HG02642 (cell line): ENCODE measurements around the gene MAML2.

Source experiments
- ATAC-seq: cut with Tn5 transposase; IDR thresholded peaks from one replicate; pipeline ENCODE4 v1.9.1; 2021; ENCODE audit warnings: mild to moderate bottlenecking; ENCODE audit not compliant: unreplicated experiment, poor library complexity

Gene MAML2

DNA sequence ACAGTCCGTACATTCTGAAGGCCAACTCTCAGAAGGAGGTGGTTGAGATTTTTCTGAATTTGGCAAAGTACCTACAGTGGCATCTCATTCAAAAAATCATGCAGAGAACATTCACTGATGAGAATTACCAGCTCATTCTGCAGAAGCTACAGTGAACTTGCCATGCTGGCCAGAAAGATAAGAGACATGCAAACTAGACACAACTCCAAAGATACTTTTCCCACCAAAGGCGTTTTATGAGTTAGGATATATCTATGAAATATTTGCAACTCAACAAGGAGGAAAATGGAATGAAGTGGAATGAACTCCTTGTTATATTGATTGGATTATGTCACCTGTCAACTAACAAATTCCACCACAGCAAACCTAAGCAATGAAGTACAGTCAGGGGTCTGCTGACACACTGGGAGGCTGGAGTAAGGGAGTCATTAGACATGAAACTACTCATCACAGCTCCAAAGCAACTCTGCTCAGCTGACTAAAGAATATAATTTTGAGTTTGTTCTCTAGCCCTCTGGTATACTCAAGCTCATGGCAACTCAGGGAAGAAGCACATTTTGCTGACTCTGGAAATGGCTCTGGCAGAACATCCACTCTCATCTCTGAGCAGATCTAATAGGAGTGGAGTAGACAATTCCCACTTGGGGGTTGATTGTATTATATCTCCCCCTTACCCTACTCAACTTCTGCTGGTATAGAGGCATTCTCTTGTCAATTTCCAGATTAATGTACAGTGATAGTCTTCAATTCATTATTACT lies 22.9 kb downstream of the MAML2 start:
- no peak for ATAC-seq

DNA sequence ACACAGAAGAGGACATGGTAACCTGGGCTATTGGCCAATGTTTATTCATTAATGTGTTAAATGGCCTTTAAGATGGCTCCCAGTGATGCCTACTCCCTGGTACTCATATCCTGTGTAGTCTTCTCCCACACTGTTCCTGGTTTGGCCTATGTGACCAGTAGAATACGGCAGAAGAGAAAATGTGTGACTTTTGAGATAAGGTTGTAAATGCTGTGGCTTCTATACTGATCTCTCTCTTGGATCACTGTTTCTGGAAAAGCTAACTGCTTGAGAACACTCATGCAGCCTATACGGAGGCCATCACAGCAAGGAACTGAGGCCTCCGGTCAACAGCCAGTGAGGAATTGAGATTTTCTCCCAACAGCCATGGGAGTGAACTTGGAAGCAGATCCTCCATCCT lies 24.1 kb downstream of the MAML2 start:
- ATAC-seq = no peak

- ATAC-seq = no peak
Observed at GRCh38 chr11:96318399-96318798, 24.6 kb downstream of the MAML2 start.

GRCh38 chr11:96317985-96318384 lies 25.0 kb downstream of the MAML2 start:
- ATAC-seq = no peak

GRCh38 chr11:96317571-96317970 lies 25.4 kb downstream of the MAML2 start:
- no peak for ATAC-seq

GRCh38 chr11:96316869-96317268 lies 26.1 kb downstream of the MAML2 start:
- no peak for ATAC-seq

DNA sequence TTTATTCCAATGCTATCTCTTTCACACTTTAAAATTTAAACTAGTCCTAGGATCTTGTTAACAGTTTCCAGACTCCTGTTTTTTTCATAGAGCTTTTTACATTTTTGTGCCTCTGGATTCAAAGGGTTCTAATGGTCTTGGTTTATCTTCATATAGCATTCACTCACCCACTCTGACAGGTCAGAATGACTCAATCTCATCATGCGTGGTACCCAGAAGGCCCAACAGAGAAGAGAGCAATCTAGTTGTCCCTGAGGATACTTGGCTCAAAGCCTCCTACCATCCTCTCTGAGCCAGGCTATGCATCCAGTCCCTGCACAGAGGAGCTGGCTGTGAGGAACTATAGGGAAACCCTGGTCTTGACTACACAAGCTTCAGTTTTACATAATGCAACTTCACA lies 27.5 kb downstream of the MAML2 start:
- no peak for ATAC-seq

- ATAC-seq = no peak
Observed at GRCh38 chr11:96314326-96315020, 28.5 kb downstream of the MAML2 start.

- ATAC-seq = no peak
Observed at GRCh38 chr11:96313163-96313562, 29.8 kb downstream of the MAML2 start.

GRCh38 chr11:96311120-96311568 lies 31.9 kb downstream of the MAML2 start:
- no peak for ATAC-seq

- no peak for ATAC-seq
Observed at GRCh38 chr11:96310236-96310635, 32.8 kb downstream of the MAML2 start.

GRCh38 chr11:96309643-96310017 lies 33.4 kb downstream of the MAML2 start:
- ATAC-seq = no peak

GRCh38 chr11:96309016-96309642 lies 33.9 kb downstream of the MAML2 start:
- ATAC-seq = no peak

GRCh38 chr11:96307776-96308140 lies 35.2 kb downstream of the MAML2 start:
- ATAC-seq = no peak

DNA sequence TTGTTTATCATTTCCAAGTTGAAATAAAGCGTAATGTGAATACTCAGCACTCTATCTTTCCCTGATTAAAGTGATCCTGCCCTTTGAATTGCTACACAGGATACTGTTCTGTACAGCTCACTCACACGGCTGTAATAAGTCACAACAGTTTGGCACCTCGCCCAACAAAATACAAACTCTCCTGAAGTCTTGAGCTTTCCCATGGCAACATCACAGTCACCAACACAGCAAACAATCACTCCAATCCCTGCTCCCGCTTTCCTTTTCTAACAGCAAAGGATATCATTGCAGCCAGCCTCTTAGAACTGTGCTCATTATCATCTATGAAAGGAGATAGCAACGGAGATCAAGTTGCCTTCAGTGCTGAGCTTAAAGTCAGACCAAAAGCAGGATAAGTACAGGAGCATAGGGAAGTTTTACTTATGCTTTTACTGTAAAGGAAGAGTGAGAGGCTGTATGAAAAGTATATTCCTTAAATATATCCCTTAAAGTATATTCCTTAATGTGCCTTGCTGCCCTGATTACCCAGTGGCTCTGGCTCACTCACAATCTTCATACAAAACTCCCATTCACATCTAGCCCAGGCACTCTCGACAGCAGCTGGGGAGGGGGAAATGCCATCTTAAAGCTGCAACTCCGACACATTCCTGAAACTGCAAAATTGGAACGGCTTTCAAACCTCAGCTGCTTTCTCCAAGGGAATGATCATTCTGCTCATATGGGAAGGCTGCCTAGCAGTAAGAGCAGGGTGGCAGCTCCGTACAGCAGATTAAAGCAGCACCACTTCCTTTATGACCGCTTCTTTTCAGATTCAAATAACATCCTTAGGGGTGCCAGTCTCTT lies 35.8 kb downstream of the MAML2 start:
- ATAC-seq = no peak

GRCh38 chr11:96306600-96306932 lies 36.4 kb downstream of the MAML2 start:
- ATAC-seq = no peak

- no peak for ATAC-seq
Observed at GRCh38 chr11:96306071-96306470, 36.9 kb downstream of the MAML2 start.

- no peak for ATAC-seq
Observed at GRCh38 chr11:96303980-96304379, 39.0 kb downstream of the MAML2 start.

DNA sequence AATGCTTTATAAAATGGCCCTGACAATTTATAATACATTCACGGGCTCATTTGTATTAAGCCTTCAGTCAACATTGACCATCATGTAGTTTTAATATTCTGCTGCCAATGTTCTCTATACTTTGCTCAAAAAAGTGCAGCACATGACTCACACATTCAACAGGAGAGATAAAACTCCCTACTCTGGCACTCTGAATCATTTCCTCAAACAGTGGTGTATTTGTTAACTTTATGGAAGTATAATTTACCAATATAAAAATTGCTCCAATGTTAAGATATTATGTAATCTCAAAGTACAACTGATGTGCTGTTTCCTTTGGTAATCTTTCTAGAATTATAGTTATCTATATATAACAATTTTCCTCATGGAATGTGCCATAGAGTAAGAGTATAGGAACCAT lies 39.9 kb downstream of the MAML2 start:
- no peak for ATAC-seq

GRCh38 chr11:96301818-96302217 lies 41.2 kb downstream of the MAML2 start:
- ATAC-seq = no peak
